ENCODE measurements around the gene NAXD.

Gene NAXD

DNA sequence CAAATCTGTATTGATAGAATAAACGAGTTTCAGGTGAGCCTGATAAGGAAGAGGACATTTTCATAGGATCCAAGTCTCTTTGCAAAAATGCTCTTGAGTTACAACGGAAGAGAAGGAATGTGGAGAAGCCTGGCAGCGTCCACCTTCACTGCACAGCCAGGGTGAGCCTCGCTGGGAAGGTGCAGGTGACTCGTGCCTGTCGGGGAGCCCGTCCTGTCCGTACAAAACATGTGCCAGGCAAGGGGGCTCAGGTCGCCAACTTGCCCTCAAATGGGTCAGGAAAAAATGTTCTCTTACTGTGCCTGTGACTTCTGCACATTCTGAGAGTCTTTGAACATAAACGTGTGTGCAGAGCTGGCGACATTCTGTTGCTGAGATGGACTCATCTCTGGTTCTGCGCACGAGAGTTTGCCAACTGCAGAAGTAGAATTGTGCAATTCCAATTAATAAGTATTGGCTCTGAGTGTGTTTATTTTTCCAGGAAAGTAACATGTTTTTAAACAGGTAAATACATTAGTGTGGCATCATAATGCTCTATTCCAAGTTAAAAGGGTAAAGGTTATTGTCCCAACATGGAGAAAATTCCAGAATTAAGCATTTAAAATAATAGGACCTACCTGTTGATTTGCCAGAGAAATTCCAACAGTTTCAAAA is 28.6 kb downstream of the NAXD start:
- DNase-seq (ENCODE audit: low read depth): no peak
- TF ChIP-seq, protein P1, sequence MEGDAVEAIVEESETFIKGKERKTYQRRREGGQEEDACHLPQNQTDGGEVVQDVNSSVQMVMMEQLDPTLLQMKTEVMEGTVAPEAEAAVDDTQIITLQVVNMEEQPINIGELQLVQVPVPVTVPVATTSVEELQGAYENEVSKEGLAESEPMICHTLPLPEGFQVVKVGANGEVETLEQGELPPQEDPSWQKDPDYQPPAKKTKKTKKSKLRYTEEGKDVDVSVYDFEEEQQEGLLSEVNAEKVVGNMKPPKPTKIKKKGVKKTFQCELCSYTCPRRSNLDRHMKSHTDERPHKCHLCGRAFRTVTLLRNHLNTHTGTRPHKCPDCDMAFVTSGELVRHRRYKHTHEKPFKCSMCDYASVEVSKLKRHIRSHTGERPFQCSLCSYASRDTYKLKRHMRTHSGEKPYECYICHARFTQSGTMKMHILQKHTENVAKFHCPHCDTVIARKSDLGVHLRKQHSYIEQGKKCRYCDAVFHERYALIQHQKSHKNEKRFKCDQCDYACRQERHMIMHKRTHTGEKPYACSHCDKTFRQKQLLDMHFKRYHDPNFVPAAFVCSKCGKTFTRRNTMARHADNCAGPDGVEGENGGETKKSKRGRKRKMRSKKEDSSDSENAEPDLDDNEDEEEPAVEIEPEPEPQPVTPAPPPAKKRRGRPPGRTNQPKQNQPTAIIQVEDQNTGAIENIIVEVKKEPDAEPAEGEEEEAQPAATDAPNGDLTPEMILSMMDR (conservative IDR thresholded peaks at IDR 0.05; ENCODE audit: low read depth, low read length): no peak
- no peak overlapping the region for H3K4me3 ChIP-seq (ENCODE audit: low read depth, low read length)

DNA sequence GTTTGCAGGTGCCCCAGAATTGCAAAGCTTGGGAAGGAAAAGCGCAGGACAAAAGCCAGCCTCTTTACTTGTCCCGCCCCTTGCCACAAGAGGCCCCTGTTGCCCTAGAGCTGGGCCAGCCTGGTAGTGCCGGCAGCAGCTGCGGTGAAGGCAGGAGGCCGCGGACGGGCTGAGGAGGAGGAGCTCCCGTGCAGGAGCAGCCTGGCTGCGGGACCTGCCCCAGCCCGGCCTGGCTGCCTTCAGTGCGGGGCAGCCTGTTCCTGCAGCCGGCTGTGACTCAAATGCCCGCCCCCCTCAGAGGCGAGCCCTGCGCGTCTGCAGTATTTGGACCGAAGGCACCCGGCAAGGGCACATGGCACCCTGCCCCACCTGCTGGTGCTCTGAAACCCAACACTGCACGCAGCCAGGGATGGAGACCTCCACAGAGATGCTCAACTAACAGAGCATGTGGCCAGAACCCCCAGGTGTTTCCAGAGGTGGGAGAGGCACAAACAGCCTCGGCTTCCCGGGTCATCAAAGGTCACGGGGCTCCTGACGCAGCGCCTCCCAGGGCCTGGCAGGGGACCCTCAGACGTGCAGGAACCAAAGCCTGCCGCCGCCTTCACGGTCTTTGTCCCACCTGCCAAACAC is 29.7 kb downstream of the NAXD start:
- no peak overlapping the region for H3K4me3 ChIP-seq (ENCODE audit: low read depth, low read length)
- TF ChIP-seq, protein P1 (conservative IDR thresholded peaks at IDR 0.05; ENCODE audit: low read depth, low read length): peak; percentile 48
- peak; percentile 82 for DNase-seq (ENCODE audit: low read depth)

DNA sequence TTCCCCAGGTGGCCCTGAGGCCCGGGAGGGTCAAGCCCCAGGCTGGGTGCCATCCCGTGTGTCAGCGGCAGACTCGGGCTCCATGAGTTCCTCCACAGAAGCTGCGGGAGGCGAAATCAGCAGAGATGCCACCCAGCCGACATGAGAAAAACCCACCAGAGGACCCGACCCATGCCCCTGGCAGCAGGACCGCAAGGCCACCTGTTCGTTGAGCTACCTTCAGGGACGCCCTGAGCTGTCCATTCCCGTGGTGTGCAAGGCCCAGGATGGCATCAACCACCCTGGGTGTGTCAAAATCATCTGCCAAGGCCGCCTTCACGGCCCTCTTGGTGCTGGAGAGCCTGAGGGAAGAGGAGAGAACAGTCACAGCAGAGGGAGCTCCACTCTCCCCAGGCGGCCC is 30.4 kb downstream of the NAXD start:
- TF ChIP-seq, protein P1 (conservative IDR thresholded peaks at IDR 0.05; ENCODE audit: low read depth, low read length): no peak

DNA sequence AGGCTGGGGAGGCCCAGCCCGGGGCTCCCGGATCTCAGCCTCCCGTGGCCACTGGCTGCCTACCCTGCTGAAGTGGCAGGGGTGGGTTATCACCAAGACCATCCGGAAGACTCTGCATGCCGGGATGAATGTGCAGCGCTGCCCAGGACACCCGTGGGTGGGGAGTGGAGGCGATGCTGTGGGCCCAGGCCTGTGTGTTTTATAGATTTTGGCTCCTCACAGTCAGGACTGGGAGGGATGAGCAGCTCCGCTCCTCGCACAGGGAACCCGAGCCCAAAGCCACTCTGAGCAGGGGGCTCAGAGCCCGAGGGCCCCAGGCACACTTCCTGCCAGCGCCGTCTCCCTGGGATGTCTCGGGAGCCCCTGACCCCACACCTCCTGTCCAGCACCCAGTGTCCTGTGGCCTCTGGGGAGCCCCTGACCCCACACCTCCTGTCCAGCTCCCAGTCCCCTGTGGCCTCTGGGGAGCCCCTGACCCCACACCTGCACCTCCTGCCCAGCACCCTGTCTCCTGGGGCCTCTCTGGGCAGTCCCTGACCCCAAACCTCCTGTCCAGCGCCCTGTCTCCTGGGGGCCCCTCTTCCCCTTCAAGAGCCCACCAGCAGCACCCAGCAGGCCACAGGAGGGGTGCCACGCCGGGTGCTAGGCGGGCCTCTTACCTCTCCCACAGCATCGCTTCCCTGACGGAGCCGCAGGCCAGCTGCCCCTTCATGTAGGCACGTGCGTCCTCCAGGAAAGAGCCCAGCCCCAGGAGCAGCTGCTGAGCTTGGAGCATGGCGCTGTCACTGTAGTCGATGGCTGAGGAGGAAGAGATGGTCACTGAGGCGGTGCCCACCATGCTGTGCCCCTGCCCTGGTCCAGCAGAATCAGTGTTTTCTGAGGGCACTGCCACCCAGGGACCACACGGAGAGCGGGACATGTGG is 31.4 kb downstream of the NAXD start:
- no peak overlapping the region for H3K4me3 ChIP-seq (ENCODE audit: low read depth, low read length)
- no peak for DNase-seq (ENCODE audit: low read depth)
- TF ChIP-seq, protein P1 (conservative IDR thresholded peaks at IDR 0.05; ENCODE audit: low read depth, low read length): no peak

More for the DNA sequence above, 30.4 kb downstream of the NAXD start:
- DNase-seq (ENCODE audit: low read depth): no peak
- no peak overlapping the region for H3K4me3 ChIP-seq (ENCODE audit: low read depth, low read length)

DNA sequence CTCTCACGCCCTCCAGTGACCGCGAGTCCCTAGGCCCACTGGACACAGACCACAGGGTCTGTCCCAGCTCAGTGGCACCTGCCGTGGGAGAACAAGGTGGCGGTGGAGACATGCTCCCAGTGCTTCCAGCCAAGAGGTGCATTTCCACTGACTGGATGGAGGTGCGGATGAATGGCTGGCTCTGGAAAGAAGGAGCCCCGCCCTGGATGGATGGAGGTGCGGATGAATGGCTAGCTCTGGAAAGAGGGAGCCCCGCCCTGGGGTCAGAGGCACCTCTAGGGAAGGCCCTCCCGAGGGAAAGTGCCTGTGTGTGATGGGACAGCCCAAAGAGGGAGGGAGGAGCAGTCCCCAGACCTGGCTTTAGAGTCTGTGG is 32.0 kb downstream of the NAXD start:
- TF ChIP-seq, protein P1 (conservative IDR thresholded peaks at IDR 0.05; ENCODE audit: low read depth, low read length): no peak
- H3K4me3 ChIP-seq (ENCODE audit: low read depth, low read length): no peak overlapping the region
- DNase-seq (ENCODE audit: low read depth): no peak

DNA sequence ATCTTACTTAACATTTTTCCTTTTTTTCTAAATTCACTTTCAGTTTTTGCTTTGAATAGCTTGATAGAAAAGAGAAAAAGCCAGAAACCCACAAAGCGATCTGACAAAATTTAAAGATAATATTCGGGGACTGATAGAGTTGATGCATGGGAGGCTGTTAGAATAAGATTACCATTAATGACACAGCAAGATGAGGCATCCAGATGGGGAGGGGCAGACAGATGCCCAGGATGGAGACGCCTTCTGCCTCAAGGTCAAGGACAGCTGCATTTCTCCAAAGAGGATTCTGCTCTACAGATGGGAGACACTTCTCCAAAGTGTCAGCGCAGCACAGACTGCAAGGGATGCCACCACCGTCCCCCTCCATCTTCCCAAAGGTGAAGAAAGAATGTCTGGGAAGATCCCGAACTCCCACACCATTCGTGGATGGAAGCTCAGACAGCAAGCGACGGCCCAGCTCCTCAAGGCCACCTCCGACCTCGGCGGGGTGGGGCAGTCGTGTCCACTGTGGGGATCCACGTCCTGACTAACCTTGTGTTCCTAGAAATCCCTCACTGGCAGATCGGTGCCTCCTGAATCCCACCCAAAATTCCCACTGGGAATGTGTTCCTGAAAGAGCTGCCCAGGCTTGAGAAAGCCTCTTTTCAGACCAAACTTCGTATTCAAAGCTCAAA is 32.9 kb downstream of the NAXD start:
- TF ChIP-seq, protein P1 (conservative IDR thresholded peaks at IDR 0.05; ENCODE audit: low read depth, low read length): no peak
- H3K4me3 ChIP-seq (ENCODE audit: low read depth, low read length): no peak overlapping the region
- DNase-seq (ENCODE audit: low read depth): no peak

All from choroid plexus epithelial cell (primary cell).